NOMO-1 treated with dmso at 0.1 percent for 144 hours (cell line): ENCODE measurements around the gene TGFBR2.

Experiments
- DNase-seq: peaks from one replicate; lab custom pipeline; 2025; ENCODE audit not compliant: unreplicated experiment; lab: John Stamatoyannopoulos, UW

The TGFBR2 gene

DNA sequence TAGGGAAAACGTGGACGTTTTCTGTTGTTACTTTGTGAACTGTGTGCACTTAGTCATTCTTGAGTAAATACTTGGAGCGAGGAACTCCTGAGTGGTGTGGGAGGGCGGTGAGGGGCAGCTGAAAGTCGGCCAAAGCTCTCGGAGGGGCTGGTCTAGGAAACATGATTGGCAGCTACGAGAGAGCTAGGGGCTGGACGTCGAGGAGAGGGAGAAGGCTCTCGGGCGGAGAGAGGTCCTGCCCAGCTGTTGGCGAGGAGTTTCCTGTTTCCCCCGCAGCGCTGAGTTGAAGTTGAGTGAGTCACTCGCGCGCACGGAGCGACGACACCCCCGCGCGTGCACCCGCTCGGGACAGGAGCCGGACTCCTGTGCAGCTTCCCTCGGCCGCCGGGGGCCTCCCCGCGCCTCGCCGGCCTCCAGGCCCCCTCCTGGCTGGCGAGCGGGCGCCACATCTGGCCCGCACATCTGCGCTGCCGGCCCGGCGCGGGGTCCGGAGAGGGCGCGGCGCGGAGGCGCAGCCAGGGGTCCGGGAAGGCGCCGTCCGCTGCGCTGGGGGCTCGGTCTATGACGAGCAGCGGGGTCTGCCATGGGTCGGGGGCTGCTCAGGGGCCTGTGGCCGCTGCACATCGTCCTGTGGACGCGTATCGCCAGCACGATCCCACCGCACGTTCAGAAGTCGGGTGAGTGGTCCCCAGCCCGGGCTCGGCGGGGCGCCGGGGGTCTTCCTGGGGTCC, at the start of gene TGFBR2:
Gene TGFBR2, plus strand, starts transcription at position 301 of the 731 bp plus-strand sequence. Its CDS starts 283 bp downstream, at position 584.
- DNase-seq = peak; percentile 87

- DNase-seq = no peak
Observed at GRCh38 chr3:30557746-30558303, 48.6 kb upstream of the TGFBR2 start.

DNA sequence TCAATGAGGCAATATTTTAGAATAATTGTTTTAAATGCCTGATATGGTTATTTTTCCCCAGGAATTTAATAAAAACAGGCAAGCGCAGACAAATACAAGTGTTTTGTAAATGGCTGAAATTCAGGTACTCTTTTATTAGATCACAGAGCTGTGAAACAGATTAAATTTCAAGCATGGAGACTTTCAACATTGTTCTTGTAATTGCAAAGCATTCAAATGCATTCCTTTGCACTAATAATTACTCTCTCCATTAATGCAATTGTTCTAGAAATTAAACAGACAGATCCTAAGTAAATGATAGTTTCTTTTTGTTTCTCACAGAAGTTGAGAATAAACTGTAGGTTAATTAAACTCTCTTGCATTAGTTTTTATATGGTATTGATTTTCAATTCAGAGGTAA, 42.4 kb upstream of the TGFBR2 start:
- no peak for DNase-seq

GRCh38 chr3:30567139-30567753, 39.2 kb upstream of the TGFBR2 start:
- DNase-seq = no peak

DNA sequence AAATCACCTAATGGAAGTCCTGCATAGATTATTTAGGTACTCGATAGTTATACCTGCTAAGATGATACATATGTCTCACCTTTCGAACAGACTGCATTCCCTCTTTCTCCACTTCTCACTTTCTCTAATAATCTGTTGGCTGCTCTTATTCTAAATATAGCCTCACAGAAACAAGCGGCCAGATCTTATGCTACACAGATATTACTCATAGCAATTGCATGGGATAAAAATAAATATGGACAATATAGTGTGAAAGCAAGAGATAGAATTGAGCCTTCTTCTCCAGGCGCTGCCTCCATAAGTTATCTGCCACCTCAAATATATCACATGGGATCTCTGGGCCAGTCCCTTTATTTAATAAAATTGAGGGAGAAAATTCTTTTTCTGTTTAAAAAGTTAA, 29.5 kb upstream of the TGFBR2 start:
- no peak for DNase-seq

GRCh38 chr3:30577788-30578187, 28.6 kb upstream of the TGFBR2 start:
- no peak for DNase-seq

DNA sequence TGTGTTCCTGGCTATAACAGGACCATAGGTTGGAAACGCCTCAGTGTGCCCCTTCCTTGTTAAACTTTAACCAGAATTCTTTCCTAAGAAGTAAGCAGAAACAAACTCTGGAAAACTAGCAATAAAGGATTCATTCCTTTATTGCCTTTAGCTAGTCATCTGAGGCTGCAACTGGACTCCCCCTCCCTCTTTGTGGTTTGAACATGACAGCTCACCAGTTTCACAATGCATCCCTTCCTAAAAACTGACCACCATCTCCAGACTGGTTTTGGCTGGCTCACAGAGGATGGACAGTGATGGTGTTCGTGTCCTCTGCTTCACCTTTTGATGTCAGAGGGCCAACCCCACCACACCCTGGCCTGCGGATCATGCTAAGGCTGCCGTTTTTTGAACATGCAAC, 27.9 kb upstream of the TGFBR2 start:
- peak; percentile 25 for DNase-seq

- DNase-seq = no peak
Observed at GRCh38 chr3:30578986-30579579, 27.3 kb upstream of the TGFBR2 start.

GRCh38 chr3:30581067-30581585, 25.3 kb upstream of the TGFBR2 start:
- no peak for DNase-seq

DNA sequence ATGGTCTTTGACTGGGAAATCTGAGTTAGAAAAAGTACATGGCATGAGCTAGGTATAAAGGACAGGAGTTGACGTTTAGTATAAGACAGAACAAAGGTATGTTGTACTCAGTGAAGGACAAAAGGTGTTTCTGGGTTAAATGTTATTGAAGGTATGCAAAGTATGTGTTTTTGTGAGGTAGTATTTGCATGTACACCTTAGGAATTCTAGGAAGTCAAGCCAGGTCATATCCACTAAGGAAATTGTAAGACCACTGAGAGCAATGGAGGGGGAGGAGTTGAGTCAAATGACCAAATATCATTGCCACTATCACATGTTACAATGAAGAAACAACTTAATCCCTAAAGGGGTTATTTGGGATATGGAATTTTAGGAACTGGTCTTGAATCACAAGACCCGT, 24.4 kb upstream of the TGFBR2 start:
- no peak for DNase-seq

GRCh38 chr3:30583973-30584372, 22.4 kb upstream of the TGFBR2 start:
- DNase-seq = no peak

GRCh38 chr3:30585654-30586053, 20.7 kb upstream of the TGFBR2 start:
- DNase-seq = no peak

DNA sequence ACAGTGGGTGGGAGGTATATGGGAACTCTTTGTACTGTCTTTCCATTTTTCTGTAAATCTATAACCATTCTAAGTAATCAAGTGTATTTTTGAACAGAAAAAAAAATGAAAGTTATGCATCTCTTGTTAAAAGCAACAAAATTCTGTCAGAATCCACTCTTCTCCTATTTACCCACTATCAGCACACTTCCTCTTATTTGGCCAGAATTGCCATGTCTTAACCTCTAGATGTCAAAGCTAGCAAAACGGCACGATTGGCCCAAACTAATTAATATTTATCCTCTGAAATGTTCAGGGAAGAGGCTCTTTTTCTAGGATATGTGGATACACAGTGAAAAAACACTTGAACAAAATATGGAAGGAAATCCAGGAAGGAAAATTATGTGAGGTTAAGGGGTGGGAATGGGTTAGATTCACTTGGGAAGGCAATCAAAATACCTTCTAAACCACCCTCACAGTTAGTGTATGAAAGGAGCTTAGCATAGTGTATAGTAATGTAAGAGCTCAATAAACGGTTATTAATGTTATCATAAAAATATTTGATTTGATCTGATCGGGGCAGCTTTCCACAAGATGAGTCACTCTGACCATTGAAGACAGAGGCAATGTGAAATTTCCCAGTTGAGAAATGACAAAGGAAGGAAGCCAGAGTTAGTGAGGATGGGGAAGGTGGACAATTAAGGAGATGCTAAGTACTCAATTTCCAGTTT, 20.1 kb upstream of the TGFBR2 start:
- DNase-seq = peak; percentile 25

- no peak for DNase-seq
Observed at GRCh38 chr3:30586806-30587486, 19.5 kb upstream of the TGFBR2 start.

GRCh38 chr3:30587904-30588303, 18.5 kb upstream of the TGFBR2 start:
- DNase-seq = no peak

- no peak for DNase-seq
Observed at GRCh38 chr3:30596152-30596551, 10.2 kb upstream of the TGFBR2 start.

DNA sequence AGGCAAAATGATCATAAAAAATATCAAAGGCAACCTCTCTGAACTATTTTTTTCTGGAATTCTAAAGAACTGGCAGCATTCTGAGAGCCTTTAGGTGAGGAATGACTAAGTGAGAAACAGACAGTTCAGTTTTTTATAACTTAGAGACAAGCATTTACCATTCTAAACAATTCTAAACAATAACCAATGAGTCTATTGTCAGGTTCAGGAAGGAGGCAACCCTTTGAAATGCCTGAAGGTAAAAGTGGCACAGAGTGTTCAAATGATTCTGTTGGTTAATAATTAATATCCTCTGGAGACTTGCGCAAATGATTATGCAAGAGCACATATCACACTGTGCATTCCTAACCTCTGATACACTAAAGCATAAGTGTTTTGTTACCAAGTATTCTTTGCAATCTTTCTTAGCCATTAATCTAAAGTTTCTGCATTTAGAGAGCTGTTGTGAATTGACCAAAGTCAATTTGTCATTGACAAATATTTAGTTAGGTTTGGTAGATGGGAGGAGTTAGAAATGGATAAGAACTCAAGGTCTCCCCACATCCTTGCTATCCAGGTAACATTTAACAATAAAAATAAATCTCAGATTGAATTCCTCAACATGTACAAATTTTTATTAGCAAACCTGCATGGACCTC, 9.2 kb upstream of the TGFBR2 start:
- DNase-seq = no peak

- no peak for DNase-seq
Observed at GRCh38 chr3:30597769-30598134, 8.6 kb upstream of the TGFBR2 start.

GRCh38 chr3:30598668-30599545, 7.5 kb upstream of the TGFBR2 start:
- no peak for DNase-seq
